GM12878 (cell line): ENCODE measurements around the gene DERL3. TPM values are rescaled to one million over a fixed set of nuclear protein-coding genes. Genes with fewer than 3 reads are reported as not detected.

ENCODE experiments used
- ATAC-seq: fragments of 200-7000 bp; cut with Tn5 transposase; 3 replicates; pipeline ENCODE4 v1.9.1; 2020; ENCODE audit warnings: mild to moderate bottlenecking, moderate library complexity
- BruUV-seq: library from RNA; stranded (reverse); fragments of 400-500 nt; replicated peaks from 2 replicates; lab custom pipeline; 2021; lab: Mats Ljungman, UMichigan
- CTCF ChIA-PET: fragments of 300-600 bp; sonication (Branson Sonifier 250); formaldehyde crosslinking; extraction: SDS; loops from one replicate; lab custom pipeline; 2021; ENCODE audit warnings: inconsistent platforms; lab: Yijun Ruan, JAX
- POLR2A ChIA-PET: fragments of 350-600 bp; formaldehyde crosslinking; extraction: SDS; loops from one replicate; lab custom pipeline; 2021; ENCODE audit warnings: inconsistent platforms; lab: Charles Lee
- RAD21 ChIA-PET: fragments of 300-600 bp; sonication (Branson Sonifier 250); formaldehyde crosslinking; loops from one replicate; lab custom pipeline; 2023; ENCODE audit warnings: antibody characterized with exemption; ENCODE audit not compliant: unreplicated experiment; lab: Charles Lee
- SMC1A ChIA-PET: fragments of 300-600 bp; sonication (Branson Sonifier 250); formaldehyde crosslinking; loops from one replicate; lab custom pipeline; 2023; ENCODE audit not compliant: unreplicated experiment, uncharacterized antibody; lab: Charles Lee
- DNase-seq: peaks from one replicate; pipeline ENCODE4 v3.0.0-alpha.2; 2011; ENCODE audit warnings: low read depth, low spot score
- FAIRE-seq: peaks from 3 replicates; lab custom pipeline; 2011; peaks lifted over from hg19 to GRCh38; lab: Jason Lieb, UNC
- H2AFZ ChIP-seq: 2 replicates; pipeline ENCODE4 v1.6.0; 2011; ENCODE audit warnings: low read depth, low read length, control low read depth; ENCODE audit not compliant: control insufficient read depth
- H3K27ac ChIP-seq: 2 replicates; pipeline ENCODE4 v1.5.1; 2011; ENCODE audit warnings: control low read depth; ENCODE audit not compliant: control insufficient read depth, insufficient read depth
- H3K27me3 ChIP-seq, 2 experiments: replicated peaks in 1 of 2; 2 replicates each; pipeline versions ENCODE4 v1.6.0 to v1.6.1; 2011; ENCODE audit warnings: low read length in 1 of 2; ENCODE audit not compliant: control insufficient read depth in 2 of 2, insufficient read depth in 2 of 2
- H3K36me3 ChIP-seq, 2 experiments: 2 replicates each; pipeline ENCODE4 v1.5.1; 2011; ENCODE audit warnings: low read length in 1 of 2; ENCODE audit not compliant: control insufficient read depth in 2 of 2, insufficient read depth in 2 of 2
- H3K4me1 ChIP-seq: 2 replicates; pipeline ENCODE4 v1.6.1; 2011; ENCODE audit warnings: mild to moderate bottlenecking, low read length, moderate library complexity, mixed read lengths; ENCODE audit not compliant: control insufficient read depth, insufficient read depth
- H3K4me2 ChIP-seq: 2 replicates; pipeline ENCODE4 v1.6.0; 2011; ENCODE audit warnings: control low read depth; ENCODE audit not compliant: control insufficient read depth, insufficient read depth
- H3K4me3 ChIP-seq: fragments of 200-600 bp; sonication (generic); 2 replicates; pipeline ENCODE4 v1.5.1; 2016
- H3K79me2 ChIP-seq: 2 replicates; pipeline ENCODE4 v1.6.0; 2011; ENCODE audit warnings: low read length; ENCODE audit not compliant: control insufficient read depth, insufficient read depth
- H3K9ac ChIP-seq: 2 replicates; pipeline ENCODE4 v1.8.0; 2011; ENCODE audit warnings: low read length, control low read depth, mixed read lengths; ENCODE audit not compliant: control insufficient read depth, insufficient read depth
- H3K9me3 ChIP-seq: replicated peaks from 3 replicates; pipeline ENCODE4 v1.5.1; 2011; ENCODE audit warnings: mild to moderate bottlenecking, low read length; ENCODE audit not compliant: control insufficient read depth, insufficient read depth
- H4K20me1 ChIP-seq: 2 replicates; pipeline ENCODE4 v1.6.0; 2011; ENCODE audit not compliant: control insufficient read depth, insufficient read depth
- BHLHE40 ChIP-seq, 2 experiments: fragments of 450-650 bp in 1 of 2; IDR thresholded peaks; 2 replicates each; pipeline ENCODE4 v1.6.1; 2011 to 2017; ENCODE audit warnings: low read depth in 2 of 2, borderline replicate concordance in 1 of 2, improper control_type of control experiment in 1 of 2, low read length in 1 of 2, mild to moderate bottlenecking in 1 of 2
- GABPA ChIP-seq: IDR thresholded peaks from 2 replicates; pipeline ENCODE4 v1.6.1; 2014; ENCODE audit warnings: antibody characterized with exemption, low read depth, mild to moderate bottlenecking, inconsistent platforms
- NFIC ChIP-seq: IDR thresholded peaks from 2 replicates; pipeline ENCODE4 v1.6.1; 2012; ENCODE audit warnings: low read depth, mild to moderate bottlenecking, inconsistent platforms, low read length, moderate library complexity
- NFYB ChIP-seq: IDR thresholded peaks from 2 replicates; pipeline ENCODE4 v1.6.1; 2011; ENCODE audit warnings: low read depth, mild to moderate bottlenecking, low read length, improper control_type of control experiment, moderate library complexity; ENCODE audit not compliant: insufficient read depth
- NR2C2 ChIP-seq: IDR thresholded peaks from 2 replicates; pipeline ENCODE4 v1.6.1; 2011; ENCODE audit warnings: borderline replicate concordance, low read depth; ENCODE audit not compliant: control insufficient read depth, insufficient read length
- POLR2A ChIP-seq: IDR thresholded peaks from 2 replicates; pipeline ENCODE4 v1.6.1; 2011; ENCODE audit warnings: low read depth, mild to moderate bottlenecking, low read length
- TARDBP ChIP-seq: IDR thresholded peaks from 2 replicates; pipeline ENCODE4 v1.6.1; 2016; ENCODE audit warnings: borderline replicate concordance
- WGBS: methylation state at CpG from one replicate; pipeline ENCODE4 v1.1.6; 2016; ENCODE audit warnings: low lambda C conversion rate; ENCODE audit not compliant: insufficient replicate concordance, insufficient coverage; ENCODE audit errors: missing lambda C conversion rate; 5-methylcytosine and 5-hydroxymethylcytosine counted together
- in situ Hi-C: fragments of 300-500 bp; cut with MboI; formaldehyde crosslinking; loops from 9 replicates; pipeline ENCODE4 v1.14.3; 2018; ENCODE audit warnings: mixed read lengths
- intact Hi-C: fragments of 100-400 bp; cut with micrococcal nuclease; formaldehyde crosslinking; loops from one replicate; pipeline ENCODE4 v1.14.2; 2022; ENCODE audit not compliant: unreplicated experiment
- polyA plus RNA-seq, 11 experiments: library from polyadenylated mRNA; depleted of rRNA in 4 of 11; unstranded in 6 of 11; stranded (reverse) in 5 of 11; fragments of >200 nt; fragmentation: Nextera tagmentation in 4 of 11; fragmentation: Illumina TruSeq in 1 of 11; extraction: Ambion mirVana in 4 of 11; extraction: Trizol in 1 of 11; gene quantifications; 1 replicate in 1 of 11; 2 replicates in 10 of 11; pipeline versions ENCODE4 v1.2.1 to v1.2.3, GENCODE V29; 2011 to 2016; ENCODE audit warnings: inconsistent platforms in 2 of 11, missing spikeins in 2 of 11, low read depth in 1 of 11
- total RNA-seq, 4 experiments: library from RNA; depleted of rRNA in 3 of 4; stranded (reverse); fragments of >200 nt in 3 of 4; fragmentation: Illumina TruSeq in 1 of 4; extraction: Trizol in 1 of 4; gene quantifications; 2 replicates each; pipeline versions ENCODE4 v1.2.1 to v1.2.3, GENCODE V29; 2013 to 2021
- TF ChIP-seq, protein P1 (sequence below): IDR thresholded peaks from 2 replicates; pipeline ENCODE4 v1.6.1; 2012; ENCODE audit warnings: low read depth, low read length, improper control_type of control experiment
- TF ChIP-seq, protein P2 (sequence below): fragments of 450-650 bp; IDR thresholded peaks from 2 replicates; pipeline ENCODE4 v1.6.1; 2017; ENCODE audit warnings: mild to moderate bottlenecking, moderate library complexity
- TF ChIP-seq, protein P3 (sequence below): fragments of 450-650 bp; conservative IDR thresholded peaks from 2 replicates; pipeline ENCODE4 v1.6.1; 2017; ENCODE audit warnings: mild to moderate bottlenecking, moderate library complexity
- TF ChIP-seq, protein P4 (sequence below): fragments of 450-650 bp; formaldehyde crosslinking; IDR thresholded peaks from 2 replicates; pipeline ENCODE4 v1.4.0; 2020; ENCODE audit warnings: mild to moderate bottlenecking, moderate library complexity

Gene DERL3
- total and polyA plus RNA-seq, 10 of the 15 experiments (the other 5 are each of a cell fraction or from before 2014, with no cell fraction given): 4.1 to 52.4 (median 14.1) TPM

DNA sequence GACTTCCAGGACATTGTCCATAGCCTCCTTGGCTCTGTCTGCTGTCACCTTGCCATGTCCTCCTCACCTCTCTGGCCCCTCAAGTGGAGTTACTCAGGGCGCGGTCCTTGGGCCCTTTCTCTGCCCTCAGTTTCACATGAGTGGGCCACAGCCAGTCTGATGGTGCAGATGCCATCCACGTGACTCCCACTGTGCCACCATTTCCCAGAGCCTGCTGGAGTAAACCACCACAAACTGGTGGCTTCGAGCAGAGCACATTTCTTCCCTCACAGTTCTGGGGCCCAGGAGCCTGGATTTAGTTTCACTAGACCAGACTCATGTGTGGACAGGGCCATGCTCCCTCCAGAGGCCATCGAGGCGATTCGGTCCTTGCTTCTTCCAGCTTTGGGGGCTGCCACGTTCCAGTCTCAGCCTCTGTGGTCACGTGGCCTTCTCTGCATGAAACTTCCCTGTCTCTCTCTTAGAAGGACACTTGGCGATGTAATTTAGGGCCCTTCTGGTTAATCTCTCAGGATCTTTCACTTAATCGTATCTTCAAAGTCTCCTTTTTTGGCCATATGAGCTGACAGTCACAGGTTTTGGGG, 37.5 kb downstream of the DERL3 start:
- Histone ChIP-seq H2AFZ (no peak overlapping the region), H3K27ac (peak overlapping the region; percentile 89), H4K20me1 (no peaks in the 10 kb centered on the region), H3K4me1 (peaks cover 83% of the 10 kb centered on the region), H3K9me3 (no peaks in the 10 kb centered on the region), H3K27me3 (no peaks in the 10 kb centered on the region), H3K4me2 (peak overlapping the region; percentile 19), H3K79me2 (peaks cover 34% of the 10 kb centered on the region), H3K9ac (peak overlapping the region; percentile 53; the same call in 1 of the 2 replicates), H3K4me3 (no peak overlapping the region), H3K36me3 (peaks cover 18 to 31% of the 10 kb centered on the region in 2 experiments)
- FAIRE-seq (no peak), ATAC-seq (peak; percentile 8; the same call in 2 of the 3 replicates), DNase-seq (no peak)
- intact Hi-C loops (loop anchor here (2.0 kb wide), 1 partner anchor 37 kb away; the partner anchor contains the start of gene DERL3), in situ Hi-C loops (no loop called here)
- CTCF ChIA-PET: interaction anchor here (0.7 to 1.1 kb wide), 3 partner anchors 37 to 93 kb away, joined by 3 to 5 read pairs (median 4); partner anchors contain the start of genes DERL3 and MIF
- SMC1A ChIA-PET: interaction anchor here (1.2 to 1.7 kb wide), 3 partner anchors 12 to 26 kb away, joined by 3 to 5 read pairs (median 3); partner anchors contain the start of gene SMARCB1
- WGBS: 26% methylated on average over 11 of the region's 11 CpGs
- RAD21 ChIA-PET: interaction anchor here (2.6 kb wide), 1 partner anchor 44 kb away, joined by 9 read pairs; no protein-coding TSS in a partner anchor
- POLR2A ChIA-PET: no interaction called here
- no TSS peak for BruUV-seq
- TF ChIP-seq NFYB: no peak
- no peak for TF ChIP-seq TARDBP
- TF ChIP-seq, protein P1, sequence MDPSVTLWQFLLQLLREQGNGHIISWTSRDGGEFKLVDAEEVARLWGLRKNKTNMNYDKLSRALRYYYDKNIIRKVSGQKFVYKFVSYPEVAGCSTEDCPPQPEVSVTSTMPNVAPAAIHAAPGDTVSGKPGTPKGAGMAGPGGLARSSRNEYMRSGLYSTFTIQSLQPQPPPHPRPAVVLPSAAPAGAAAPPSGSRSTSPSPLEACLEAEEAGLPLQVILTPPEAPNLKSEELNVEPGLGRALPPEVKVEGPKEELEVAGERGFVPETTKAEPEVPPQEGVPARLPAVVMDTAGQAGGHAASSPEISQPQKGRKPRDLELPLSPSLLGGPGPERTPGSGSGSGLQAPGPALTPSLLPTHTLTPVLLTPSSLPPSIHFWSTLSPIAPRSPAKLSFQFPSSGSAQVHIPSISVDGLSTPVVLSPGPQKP: no peak
- TF ChIP-seq, protein P2, sequence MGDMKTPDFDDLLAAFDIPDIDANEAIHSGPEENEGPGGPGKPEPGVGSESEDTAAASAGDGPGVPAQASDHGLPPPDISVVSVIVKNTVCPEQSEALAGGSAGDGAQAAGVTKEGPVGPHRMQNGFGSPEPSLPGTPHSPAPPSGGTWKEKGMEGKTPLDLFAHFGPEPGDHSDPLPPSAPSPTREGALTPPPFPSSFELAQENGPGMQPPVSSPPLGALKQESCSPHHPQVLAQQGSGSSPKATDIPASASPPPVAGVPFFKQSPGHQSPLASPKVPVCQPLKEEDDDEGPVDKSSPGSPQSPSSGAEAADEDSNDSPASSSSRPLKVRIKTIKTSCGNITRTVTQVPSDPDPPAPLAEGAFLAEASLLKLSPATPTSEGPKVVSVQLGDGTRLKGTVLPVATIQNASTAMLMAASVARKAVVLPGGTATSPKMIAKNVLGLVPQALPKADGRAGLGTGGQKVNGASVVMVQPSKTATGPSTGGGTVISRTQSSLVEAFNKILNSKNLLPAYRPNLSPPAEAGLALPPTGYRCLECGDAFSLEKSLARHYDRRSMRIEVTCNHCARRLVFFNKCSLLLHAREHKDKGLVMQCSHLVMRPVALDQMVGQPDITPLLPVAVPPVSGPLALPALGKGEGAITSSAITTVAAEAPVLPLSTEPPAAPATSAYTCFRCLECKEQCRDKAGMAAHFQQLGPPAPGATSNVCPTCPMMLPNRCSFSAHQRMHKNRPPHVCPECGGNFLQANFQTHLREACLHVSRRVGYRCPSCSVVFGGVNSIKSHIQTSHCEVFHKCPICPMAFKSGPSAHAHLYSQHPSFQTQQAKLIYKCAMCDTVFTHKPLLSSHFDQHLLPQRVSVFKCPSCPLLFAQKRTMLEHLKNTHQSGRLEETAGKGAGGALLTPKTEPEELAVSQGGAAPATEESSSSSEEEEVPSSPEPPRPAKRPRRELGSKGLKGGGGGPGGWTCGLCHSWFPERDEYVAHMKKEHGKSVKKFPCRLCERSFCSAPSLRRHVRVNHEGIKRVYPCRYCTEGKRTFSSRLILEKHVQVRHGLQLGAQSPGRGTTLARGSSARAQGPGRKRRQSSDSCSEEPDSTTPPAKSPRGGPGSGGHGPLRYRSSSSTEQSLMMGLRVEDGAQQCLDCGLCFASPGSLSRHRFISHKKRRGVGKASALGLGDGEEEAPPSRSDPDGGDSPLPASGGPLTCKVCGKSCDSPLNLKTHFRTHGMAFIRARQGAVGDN: peak; percentile 96
- 0 out of 2 replicates have a peak, but pooled peaks have one; percentile 5 for TF ChIP-seq NFIC
- TF ChIP-seq, protein P3, sequence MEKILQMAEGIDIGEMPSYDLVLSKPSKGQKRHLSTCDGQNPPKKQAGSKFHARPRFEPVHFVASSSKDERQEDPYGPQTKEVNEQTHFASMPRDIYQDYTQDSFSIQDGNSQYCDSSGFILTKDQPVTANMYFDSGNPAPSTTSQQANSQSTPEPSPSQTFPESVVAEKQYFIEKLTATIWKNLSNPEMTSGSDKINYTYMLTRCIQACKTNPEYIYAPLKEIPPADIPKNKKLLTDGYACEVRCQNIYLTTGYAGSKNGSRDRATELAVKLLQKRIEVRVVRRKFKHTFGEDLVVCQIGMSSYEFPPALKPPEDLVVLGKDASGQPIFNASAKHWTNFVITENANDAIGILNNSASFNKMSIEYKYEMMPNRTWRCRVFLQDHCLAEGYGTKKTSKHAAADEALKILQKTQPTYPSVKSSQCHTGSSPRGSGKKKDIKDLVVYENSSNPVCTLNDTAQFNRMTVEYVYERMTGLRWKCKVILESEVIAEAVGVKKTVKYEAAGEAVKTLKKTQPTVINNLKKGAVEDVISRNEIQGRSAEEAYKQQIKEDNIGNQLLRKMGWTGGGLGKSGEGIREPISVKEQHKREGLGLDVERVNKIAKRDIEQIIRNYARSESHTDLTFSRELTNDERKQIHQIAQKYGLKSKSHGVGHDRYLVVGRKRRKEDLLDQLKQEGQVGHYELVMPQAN: no peak
- TF ChIP-seq POLR2A: no peak; the same call in 1 of the 2 replicates
- TF ChIP-seq, protein P4, sequence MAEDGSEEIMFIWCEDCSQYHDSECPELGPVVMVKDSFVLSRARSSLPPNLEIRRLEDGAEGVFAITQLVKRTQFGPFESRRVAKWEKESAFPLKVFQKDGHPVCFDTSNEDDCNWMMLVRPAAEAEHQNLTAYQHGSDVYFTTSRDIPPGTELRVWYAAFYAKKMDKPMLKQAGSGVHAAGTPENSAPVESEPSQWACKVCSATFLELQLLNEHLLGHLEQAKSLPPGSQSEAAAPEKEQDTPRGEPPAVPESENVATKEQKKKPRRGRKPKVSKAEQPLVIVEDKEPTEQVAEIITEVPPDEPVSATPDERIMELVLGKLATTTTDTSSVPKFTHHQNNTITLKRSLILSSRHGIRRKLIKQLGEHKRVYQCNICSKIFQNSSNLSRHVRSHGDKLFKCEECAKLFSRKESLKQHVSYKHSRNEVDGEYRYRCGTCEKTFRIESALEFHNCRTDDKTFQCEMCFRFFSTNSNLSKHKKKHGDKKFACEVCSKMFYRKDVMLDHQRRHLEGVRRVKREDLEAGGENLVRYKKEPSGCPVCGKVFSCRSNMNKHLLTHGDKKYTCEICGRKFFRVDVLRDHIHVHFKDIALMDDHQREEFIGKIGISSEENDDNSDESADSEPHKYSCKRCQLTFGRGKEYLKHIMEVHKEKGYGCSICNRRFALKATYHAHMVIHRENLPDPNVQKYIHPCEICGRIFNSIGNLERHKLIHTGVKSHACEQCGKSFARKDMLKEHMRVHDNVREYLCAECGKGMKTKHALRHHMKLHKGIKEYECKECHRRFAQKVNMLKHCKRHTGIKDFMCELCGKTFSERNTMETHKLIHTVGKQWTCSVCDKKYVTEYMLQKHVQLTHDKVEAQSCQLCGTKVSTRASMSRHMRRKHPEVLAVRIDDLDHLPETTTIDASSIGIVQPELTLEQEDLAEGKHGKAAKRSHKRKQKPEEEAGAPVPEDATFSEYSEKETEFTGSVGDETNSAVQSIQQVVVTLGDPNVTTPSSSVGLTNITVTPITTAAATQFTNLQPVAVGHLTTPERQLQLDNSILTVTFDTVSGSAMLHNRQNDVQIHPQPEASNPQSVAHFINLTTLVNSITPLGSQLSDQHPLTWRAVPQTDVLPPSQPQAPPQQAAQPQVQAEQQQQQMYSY: no peak; the same call in 1 of the 2 replicates
- no peak for TF ChIP-seq BHLHE40 (IDR thresholded peaks at IDR 0.05; ENCODE audit: borderline replicate concordance in 1 of 2, low read depth in 2 of 2, low read length in 1 of 2)
- no peak for TF ChIP-seq NR2C2
- no peak for TF ChIP-seq GABPA
